CD4-positive, alpha-beta T cell (primary cell): ENCODE results near the gene GABARAPL1. TPM values are rescaled to one million over a fixed set of nuclear protein-coding genes. Genes with fewer than 3 reads are reported as not detected.
"Not testable (repeated sequence)": the region's sequence is repeated elsewhere in the genome, so short reads cannot be mapped to it uniquely, and the experiment has no call there.

Experiments
- ATAC-seq: fragments of 200-7000 bp; cut with Tn5 transposase; one replicate; pipeline ENCODE4 v1.10.0; 2022; ENCODE audit warnings: mild to moderate bottlenecking; ENCODE audit not compliant: poor library complexity
- CTCF ChIA-PET: fragments of 350-600 bp; sonication (Branson Sonifier 250); formaldehyde crosslinking; loops from one replicate; lab custom pipeline; 2021; ENCODE audit warnings: antibody characterized with exemption, inconsistent platforms; lab: Charles Lee
- POLR2A ChIA-PET: fragments of 350-600 bp; sonication (Branson Sonifier 250); formaldehyde crosslinking; loops from one replicate; lab custom pipeline; 2021; ENCODE audit warnings: antibody characterized with exemption, inconsistent platforms; lab: Charles Lee
- DNase-seq, 14 experiments: peaks; one replicate each; pipeline ENCODE4 v3.0.0-alpha.2; 2013 to 2020; ENCODE audit warnings: mixed read lengths in 2 of 14
- H3K27ac ChIP-seq, 2 donors: one replicate each; pipeline versions ENCODE4 v1.5.1 to v1.7.0; 2013; ENCODE audit warnings: low read length in 2 of 2, low read depth in 1 of 2, mild to moderate bottlenecking in 1 of 2
- H3K27me3 ChIP-seq, 2 experiments: 1 replicate in 1 of 2; 2 replicates in 1 of 2; pipeline versions ENCODE4 v1.6.1 to v1.7.0; 2013; ENCODE audit warnings: low read length in 2 of 2, control low read depth in 1 of 2, mild to moderate bottlenecking in 1 of 2, moderate library complexity in 1 of 2; ENCODE audit not compliant: insufficient read depth in 2 of 2, control insufficient read depth in 1 of 2
- H3K36me3 ChIP-seq: one replicate; pipeline ENCODE4 v1.6.1; 2013; ENCODE audit warnings: low read length, control low read depth; ENCODE audit not compliant: insufficient read depth
- H3K4me1 ChIP-seq: one replicate; pipeline ENCODE4 v1.6.1; 2013; ENCODE audit warnings: low read length, control low read depth; ENCODE audit not compliant: insufficient read depth
- H3K4me3 ChIP-seq: one replicate; pipeline ENCODE4 v1.5.1; 2013; ENCODE audit warnings: mild to moderate bottlenecking, low read length, moderate library complexity
- H3K9me3 ChIP-seq, 2 experiments: 1 replicate in 1 of 2; 2 replicates in 1 of 2; pipeline versions ENCODE4 v1.6.1 to v1.7.0; 2013; ENCODE audit warnings: low read length in 2 of 2, mild to moderate bottlenecking in 2 of 2, control low read depth in 1 of 2, moderate library complexity in 1 of 2; ENCODE audit not compliant: control insufficient read depth in 1 of 2, insufficient read depth in 1 of 2
- H3K27ac Mint-ChIP-seq: one replicate; pipeline ENCODE4 v1.8.0; 2020; ENCODE audit warnings: mixed read lengths
- H3K27me3 Mint-ChIP-seq: one replicate; pipeline ENCODE4 v1.8.0; 2021; ENCODE audit warnings: mixed read lengths
- H3K36me3 Mint-ChIP-seq: one replicate; pipeline ENCODE4 v1.8.0; 2021; ENCODE audit warnings: low read depth, mixed read lengths
- H3K4me1 Mint-ChIP-seq: one replicate; pipeline ENCODE4 v1.8.0; 2021; ENCODE audit warnings: low read depth, mixed read lengths
- H3K4me3 Mint-ChIP-seq: one replicate; pipeline ENCODE4 v1.8.0; 2020; ENCODE audit warnings: mild to moderate bottlenecking, mixed read lengths
- H3K9me3 Mint-ChIP-seq: one replicate; pipeline ENCODE4 v1.8.0; 2020; ENCODE audit warnings: mixed read lengths
- CTCF ChIP-seq: fragments of 200-600 bp; IDR thresholded peaks from one replicate; pipeline ENCODE4 v1.8.0; 2022; ENCODE audit warnings: antibody characterized with exemption, mild to moderate bottlenecking
- intact Hi-C, 2 experiments: fragments of 100-400 bp; cut with DNase I in 1 of 2; cut with micrococcal nuclease in 1 of 2; formaldehyde crosslinking; loops; one replicate each; pipeline versions ENCODE4 v1.15.1 to v1.9.0; 2023 to 2025; cut with DNase I, micrococcal nuclease
- total RNA-seq, 174 experiments: library from RNA in 2 of 174; stranded (reverse) in 2 of 174; gene quantifications; one replicate each; pipeline ENCODE4 v1.2.3 and lab custom pipeline; 2021 to 2026

Gene GABARAPL1
- total RNA-seq, 2 experiments from 2014 or later, result 267 to 276 TPM

GRCh38 chr12:10194160-10194670 is 18.5 kb upstream of the GABARAPL1 start:
- H3K36me3 ChIP-seq, result no peaks in the 10 kb centered on the region
- ATAC-seq (no peak), DNase-seq (no peak)
- H3K36me3 Mint-ChIP-seq, result no peaks in the 10 kb centered on the region
- H3K27me3 Mint-ChIP-seq, result peaks cover 21% of the 10 kb centered on the region
- ChIA-PET POLR2A (interaction anchor here (0.8 kb wide), 1 partner anchor 18 kb away, joined by 3 read pairs; the partner anchor contains the start of gene GABARAPL1), CTCF (interaction anchor here (1.0 kb wide), 1 partner anchor 11 kb away, joined by 4 read pairs; no protein-coding TSS in a partner anchor)
- H3K27ac ChIP-seq, result no peak overlapping the region
- TF ChIP-seq CTCF, result no peak
- H3K9me3 Mint-ChIP-seq, result no peaks in the 10 kb centered on the region
- intact Hi-C loops, result loop anchor here (5.0 to 10.0 kb wide), 5 partner anchors 252 to 1499 kb away; partner anchors contain the start of gene RIMKLB (in 1 of the 2)
- no peaks in the 10 kb centered on the region for H3K9me3 ChIP-seq
- H3K27ac Mint-ChIP-seq, result no peak overlapping the region
- H3K27me3 ChIP-seq, result no peaks in the 10 kb centered on the region
- H3K4me1 Mint-ChIP-seq, result peaks cover 6% of the 10 kb centered on the region
- H3K4me3 Mint-ChIP-seq, result no peak overlapping the region
- no peak overlapping the region for H3K4me3 ChIP-seq
- H3K4me1 ChIP-seq, result no peaks in the 10 kb centered on the region

- POLR2A ChIA-PET, result no interaction called here
- intact Hi-C loops, result loop anchor here in 1 of 2 experiments (10.0 kb wide), 1 partner anchor 1501 kb away; the partner anchor contains the start of gene RIMKLB
- no peak overlapping the region for H3K27ac Mint-ChIP-seq
These were observed 16.5 kb upstream of the GABARAPL1 start for GRCh38 chr12:10196210-10196609.

GRCh38 chr12:10197879-10198278 is 14.8 kb upstream of the GABARAPL1 start:
- no peak overlapping the region for H3K4me3 Mint-ChIP-seq
- TF ChIP-seq CTCF, result no peak
- no peaks in the 10 kb centered on the region for H3K27me3 ChIP-seq
- H3K4me1 Mint-ChIP-seq, result no peaks in the 10 kb centered on the region
- H3K36me3 Mint-ChIP-seq, result no peaks in the 10 kb centered on the region
- H3K4me1 ChIP-seq, result no peaks in the 10 kb centered on the region
- DNase-seq (no peak), ATAC-seq (no peak)
- H3K36me3 ChIP-seq, result no peaks in the 10 kb centered on the region
- intact Hi-C loops, result loop anchor here in 1 of 2 experiments (10.0 kb wide), 1 partner anchor 1503 kb away; the partner anchor contains the start of gene RIMKLB
- ChIA-PET POLR2A (no interaction called here), CTCF (no interaction called here)
- no peak overlapping the region for H3K27ac ChIP-seq
- no peak overlapping the region for H3K27ac Mint-ChIP-seq
- no peaks in the 10 kb centered on the region for H3K9me3 Mint-ChIP-seq
- no peak overlapping the region for H3K4me3 ChIP-seq
- no peaks in the 10 kb centered on the region for H3K9me3 ChIP-seq
- peaks cover 14% of the 10 kb centered on the region for H3K27me3 Mint-ChIP-seq

More at GRCh38 chr12:10196210-10196609, 16.5 kb upstream of the GABARAPL1 start:
- H3K9me3 ChIP-seq, result no peaks in the 10 kb centered on the region
- DNase-seq, result peak in 1 of 14 experiments; percentile 33
- Mint-ChIP-seq H3K36me3 (no peaks in the 10 kb centered on the region), H3K4me1 (no peaks in the 10 kb centered on the region), H3K27me3 (peaks cover 14% of the 10 kb centered on the region), H3K4me3 (no peak overlapping the region), H3K9me3 (no peaks in the 10 kb centered on the region)
- CTCF ChIA-PET, result interaction anchor here (0.6 to 1.9 kb wide), 3 partner anchors 12 to 51 kb away, joined by 3 to 6 read pairs (median 4); no protein-coding TSS in a partner anchor
- ATAC-seq, result no peak
- no peaks in the 10 kb centered on the region for H3K36me3 ChIP-seq
- TF ChIP-seq CTCF, result no peak
- H3K4me3 ChIP-seq, result no peak overlapping the region
- H3K27ac ChIP-seq, result no peak overlapping the region
- H3K4me1 ChIP-seq, result no peaks in the 10 kb centered on the region
- H3K27me3 ChIP-seq, result no peaks in the 10 kb centered on the region

- CTCF ChIA-PET, H3K4me1 ChIP-seq, H3K9me3 ChIP-seq, H3K4me3 Mint-ChIP-seq, H3K27ac ChIP-seq, ATAC-seq, H3K27me3 Mint-ChIP-seq, H3K4me1 Mint-ChIP-seq, H3K27ac Mint-ChIP-seq, H3K36me3 Mint-ChIP-seq, H3K4me3 ChIP-seq, DNase-seq, H3K36me3 ChIP-seq, intact Hi-C loops, H3K27me3 ChIP-seq, H3K9me3 Mint-ChIP-seq: not testable (repeated sequence)
- POLR2A ChIA-PET, result interaction anchor here (1.4 kb wide), 1 partner anchor 8 kb away, joined by 5 read pairs; the partner anchor contains the start of gene GABARAPL1
These were observed 8.2 kb upstream of the GABARAPL1 start for GRCh38 chr12:10204495-10204894.
